Activated CD4-positive, CD25-positive, alpha-beta regulatory T cell treated with anti-CD3 and anti-CD28 coated beads, Interleukin-2, amount 50 U/mL, for 16 hours (primary cell): ENCODE data around the gene FAM217A.

ENCODE experiments used
- DNase-seq: peaks from one replicate; pipeline ENCODE4 v3.0.0-alpha.2; 2020; ENCODE audit warnings: low read depth, low spot score

The FAM217A gene

GRCh38 chr6:4021854-4022695 lies 56.9 kb downstream of the FAM217A start:
- DNase-seq = no peak

DNA sequence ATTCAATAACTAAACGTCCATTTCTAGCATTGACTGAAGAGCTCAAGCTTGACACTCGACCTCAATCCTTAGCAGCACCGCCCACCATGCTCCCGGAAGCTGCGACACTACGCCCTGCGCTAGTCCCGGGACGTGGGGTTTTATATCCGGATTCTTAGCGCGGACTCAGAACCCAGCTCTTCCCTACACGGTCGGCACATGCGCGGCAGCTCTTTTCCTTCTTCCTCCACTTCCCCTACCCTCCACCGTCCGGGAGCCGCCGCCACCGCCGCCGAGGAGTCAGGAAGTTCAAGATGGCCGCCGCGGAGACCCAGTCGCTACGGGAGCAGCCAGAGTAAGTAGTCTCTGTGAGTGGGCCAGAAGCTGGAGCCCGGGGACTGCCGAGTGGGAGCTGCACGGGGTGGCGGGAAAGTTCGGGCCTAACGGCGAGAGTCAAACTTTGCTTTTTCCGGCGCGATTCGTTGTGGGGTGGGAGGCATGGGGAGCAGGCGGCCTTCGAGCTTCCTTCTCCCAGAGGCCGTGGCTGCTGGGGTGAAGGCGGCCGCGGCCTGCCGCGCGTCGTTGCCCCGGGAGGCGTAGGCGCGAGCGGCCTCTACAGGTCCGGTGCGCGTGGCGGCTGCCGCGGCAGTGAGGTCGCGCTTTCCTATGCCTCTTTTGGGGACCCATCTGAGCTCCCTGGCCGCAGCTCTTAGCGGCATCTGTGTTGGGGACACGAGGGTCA lies 57.6 kb downstream of the FAM217A start:
- peak; percentile 68 for DNase-seq

GRCh38 chr6:4020822-4021132 lies 58.2 kb downstream of the FAM217A start:
- DNase-seq = no peak

DNA sequence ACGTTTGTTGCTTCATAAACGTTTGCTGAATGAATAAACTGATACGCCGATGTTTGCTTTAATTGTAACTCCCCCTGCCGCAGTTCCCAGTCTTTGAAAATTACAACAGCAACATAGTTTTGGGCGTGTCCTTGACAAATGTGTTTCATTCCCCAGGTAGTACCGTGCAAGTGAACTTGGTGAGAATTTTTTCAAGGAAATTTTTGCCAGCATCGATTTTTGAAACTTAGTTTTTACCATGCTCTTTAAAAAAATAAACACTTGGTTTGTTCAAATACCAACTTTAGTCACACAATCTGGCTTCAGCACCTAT lies 60.1 kb downstream of the FAM217A start:
- no peak for DNase-seq
